LNCaP clone FGC (cell line): ENCODE data around the gene DCST1.

Source experiments
- DNase-seq: peaks from one replicate; pipeline ENCODE4 v3.0.0-alpha.2; 2011; ENCODE audit warnings: low read depth
- H3K4me3 ChIP-seq: 2 replicates; pipeline ENCODE4 v1.5.1; 2011; ENCODE audit warnings: mild to moderate bottlenecking, low read depth, low read length, control low read depth
- TF ChIP-seq, protein P1 (sequence below): IDR thresholded peaks from 2 replicates; pipeline ENCODE4 v1.5.1; 2012; ENCODE audit warnings: mild to moderate bottlenecking; ENCODE audit not compliant: control insufficient read depth, insufficient read depth; ENCODE audit errors: extremely low read depth

The DCST1 gene

DNA sequence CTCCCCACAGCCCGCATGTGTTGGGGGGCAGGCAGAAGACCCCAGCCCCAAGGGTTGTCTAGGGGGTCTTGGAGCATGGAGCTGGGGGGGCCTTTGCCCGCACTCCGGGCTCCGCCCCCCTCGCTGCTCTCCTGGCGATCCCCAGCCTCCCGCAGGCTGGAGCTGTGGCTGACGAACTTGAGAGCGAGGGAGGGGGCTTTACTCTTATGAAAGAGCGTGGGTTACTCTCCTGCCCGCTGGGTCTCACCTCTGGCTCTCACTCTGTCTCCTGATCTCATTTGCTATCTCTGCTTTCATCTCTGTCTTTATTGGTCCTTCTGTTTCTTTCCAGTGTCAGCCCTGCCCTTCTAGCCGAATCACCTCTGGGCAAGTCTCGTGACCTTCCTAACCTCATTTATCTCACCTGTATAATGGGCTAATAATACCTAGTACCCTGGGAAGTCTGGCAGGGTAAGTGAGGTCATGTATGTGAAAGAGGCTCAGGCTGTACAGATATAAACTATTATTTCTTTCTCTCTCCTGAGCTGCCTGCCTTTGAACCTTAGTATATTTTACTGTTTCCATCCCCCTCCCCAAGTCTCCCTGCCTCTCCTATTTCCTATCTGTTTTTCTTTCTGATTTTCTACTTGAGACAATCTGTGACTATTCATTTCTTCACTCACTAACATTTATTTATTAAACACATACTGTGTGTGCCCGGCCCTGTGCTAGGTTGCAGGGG, 30.6 kb downstream of the DCST1 start:
- H3K4me3 ChIP-seq, result peak overlapping the region; percentile 74
- TF ChIP-seq, protein P1, sequence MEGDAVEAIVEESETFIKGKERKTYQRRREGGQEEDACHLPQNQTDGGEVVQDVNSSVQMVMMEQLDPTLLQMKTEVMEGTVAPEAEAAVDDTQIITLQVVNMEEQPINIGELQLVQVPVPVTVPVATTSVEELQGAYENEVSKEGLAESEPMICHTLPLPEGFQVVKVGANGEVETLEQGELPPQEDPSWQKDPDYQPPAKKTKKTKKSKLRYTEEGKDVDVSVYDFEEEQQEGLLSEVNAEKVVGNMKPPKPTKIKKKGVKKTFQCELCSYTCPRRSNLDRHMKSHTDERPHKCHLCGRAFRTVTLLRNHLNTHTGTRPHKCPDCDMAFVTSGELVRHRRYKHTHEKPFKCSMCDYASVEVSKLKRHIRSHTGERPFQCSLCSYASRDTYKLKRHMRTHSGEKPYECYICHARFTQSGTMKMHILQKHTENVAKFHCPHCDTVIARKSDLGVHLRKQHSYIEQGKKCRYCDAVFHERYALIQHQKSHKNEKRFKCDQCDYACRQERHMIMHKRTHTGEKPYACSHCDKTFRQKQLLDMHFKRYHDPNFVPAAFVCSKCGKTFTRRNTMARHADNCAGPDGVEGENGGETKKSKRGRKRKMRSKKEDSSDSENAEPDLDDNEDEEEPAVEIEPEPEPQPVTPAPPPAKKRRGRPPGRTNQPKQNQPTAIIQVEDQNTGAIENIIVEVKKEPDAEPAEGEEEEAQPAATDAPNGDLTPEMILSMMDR, result no peak
- peak; percentile 83 for DNase-seq

DNA sequence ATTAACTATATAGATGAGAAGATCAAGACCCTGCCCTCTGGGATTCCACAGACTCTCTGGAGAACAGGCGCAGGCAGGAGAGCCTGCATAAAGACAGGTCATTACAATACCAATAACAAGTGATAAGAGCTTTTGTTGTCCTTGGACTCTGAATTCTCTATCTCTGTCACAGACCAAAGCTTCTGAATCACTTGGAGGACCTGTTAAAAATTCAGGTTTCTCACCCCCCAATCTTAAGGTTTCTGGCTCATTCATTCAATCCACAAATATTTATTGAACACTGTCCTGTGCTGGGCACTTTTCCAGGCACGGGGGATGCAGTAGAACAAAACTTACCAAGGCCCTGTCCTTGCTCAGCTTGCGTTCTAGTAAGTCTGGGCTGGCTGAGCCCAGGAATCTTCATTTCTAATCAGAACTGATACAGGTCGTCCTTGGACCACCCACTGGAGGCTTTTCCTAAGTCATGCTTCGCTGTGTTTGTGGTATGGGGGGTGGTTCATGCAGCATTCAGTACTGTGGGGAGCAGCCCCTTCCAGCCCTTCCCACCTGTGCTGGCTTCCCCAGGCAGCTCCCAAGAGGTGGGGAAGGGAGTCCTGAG, 31.3 kb downstream of the DCST1 start:
- H3K4me3 ChIP-seq, result peak overlapping the region; percentile 74
- TF ChIP-seq, protein P1, result no peak
- no peak for DNase-seq

DNA sequence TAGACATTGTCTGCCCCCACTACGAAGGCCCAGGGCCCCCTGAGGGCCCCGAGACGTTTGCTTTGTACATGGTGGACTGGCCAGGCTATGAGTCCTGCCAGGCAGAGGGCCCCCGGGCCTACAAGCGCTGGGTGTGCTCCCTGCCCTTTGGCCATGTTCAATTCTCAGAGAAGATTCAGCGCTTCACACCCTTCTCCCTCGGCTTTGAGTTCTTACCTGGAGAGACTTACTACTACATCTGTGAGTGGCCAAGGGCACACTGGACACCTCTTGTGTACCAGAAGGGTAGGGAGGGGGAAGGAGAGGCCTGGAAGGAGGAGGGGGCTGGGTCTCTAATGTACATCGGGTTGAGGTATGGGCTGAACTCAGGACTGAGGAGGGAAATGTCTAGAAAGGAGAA, 33.2 kb downstream of the DCST1 start:
- TF ChIP-seq, protein P1, result no peak
- no peak overlapping the region for H3K4me3 ChIP-seq
- DNase-seq, result no peak

DNA sequence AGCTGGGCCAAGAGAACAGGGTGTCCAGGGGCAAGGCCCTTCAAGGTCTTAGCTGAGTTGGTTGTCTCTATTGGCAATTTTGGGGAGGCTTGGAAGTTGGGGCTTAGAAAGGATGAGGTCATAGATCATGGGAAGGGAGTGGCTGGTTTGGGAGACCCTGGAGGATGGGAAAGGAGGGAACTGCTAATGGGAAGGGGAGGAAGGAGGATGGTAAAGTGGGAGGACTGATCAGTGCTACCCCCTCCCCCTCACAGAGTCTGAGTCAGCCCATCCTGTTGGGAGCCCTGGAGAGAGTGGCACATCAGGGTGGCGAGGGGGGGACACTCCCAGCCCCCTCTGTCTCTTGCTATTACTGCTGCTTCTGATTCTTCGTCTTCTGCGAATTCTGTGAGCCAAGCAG, 35.0 kb downstream of the DCST1 start:
- TF ChIP-seq, protein P1, result no peak
- DNase-seq, result no peak
- H3K4me3 ChIP-seq, result no peak overlapping the region

DNA sequence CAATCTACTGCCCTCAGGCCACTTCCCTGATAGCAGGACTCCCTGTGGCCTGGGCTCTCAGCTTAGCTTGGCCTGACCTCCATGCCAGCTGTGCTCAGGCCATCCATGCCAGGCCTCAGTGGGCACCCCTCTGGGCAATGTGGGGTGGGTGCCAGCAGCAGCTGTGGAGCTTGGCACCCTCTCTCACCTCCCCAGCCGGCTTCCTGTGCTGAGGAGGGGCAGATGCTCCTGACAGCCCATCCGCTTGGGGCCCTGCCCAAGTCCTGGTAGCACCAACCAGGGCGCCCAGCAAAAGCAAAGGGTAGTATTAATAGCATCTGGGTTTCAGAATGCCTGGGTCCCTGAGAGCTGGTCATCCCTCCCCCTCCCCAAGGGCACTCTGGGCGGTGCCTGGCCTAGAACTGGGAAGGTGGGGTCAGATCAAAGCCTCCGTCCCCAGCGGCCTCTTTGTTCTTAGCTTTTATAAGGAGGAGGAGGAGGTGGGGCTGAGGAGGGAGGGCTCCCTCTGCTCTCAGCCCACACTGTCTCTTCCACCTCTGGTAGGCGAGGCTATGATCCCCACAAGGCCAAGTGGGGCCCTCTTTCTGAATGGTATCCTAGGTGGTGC, 36.0 kb downstream of the DCST1 start:
- DNase-seq, result no peak
- TF ChIP-seq, protein P1, result no peak
- no peak overlapping the region for H3K4me3 ChIP-seq

DNA sequence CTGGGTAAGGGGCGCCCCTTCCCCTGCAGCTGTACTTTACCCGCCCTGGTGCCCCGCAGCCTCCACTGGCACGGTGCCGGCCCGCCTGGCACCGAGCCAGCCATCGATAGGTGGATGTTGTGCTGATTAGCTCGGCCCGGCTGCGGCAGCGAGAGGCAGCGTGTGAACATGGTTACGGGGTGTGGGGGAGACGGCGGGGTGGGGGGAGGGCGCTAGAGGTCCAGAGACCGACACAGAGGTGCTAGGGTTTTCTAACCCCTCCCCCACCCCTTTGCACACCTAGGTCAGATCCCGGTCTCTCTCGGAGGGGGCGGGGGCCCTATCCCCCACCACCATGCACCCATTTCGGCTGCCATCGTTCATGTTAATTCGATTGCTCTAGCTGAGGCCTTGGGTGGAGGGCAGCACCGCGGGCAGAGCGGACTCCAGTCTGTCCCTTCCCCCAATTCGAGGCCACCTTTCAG, 36.6 kb downstream of the DCST1 start:
- H3K4me3 ChIP-seq, result no peak overlapping the region
- no peak for DNase-seq
- TF ChIP-seq, protein P1, result no peak
